Measurements from ENCODE around the gene SLC13A5.

DNA sequence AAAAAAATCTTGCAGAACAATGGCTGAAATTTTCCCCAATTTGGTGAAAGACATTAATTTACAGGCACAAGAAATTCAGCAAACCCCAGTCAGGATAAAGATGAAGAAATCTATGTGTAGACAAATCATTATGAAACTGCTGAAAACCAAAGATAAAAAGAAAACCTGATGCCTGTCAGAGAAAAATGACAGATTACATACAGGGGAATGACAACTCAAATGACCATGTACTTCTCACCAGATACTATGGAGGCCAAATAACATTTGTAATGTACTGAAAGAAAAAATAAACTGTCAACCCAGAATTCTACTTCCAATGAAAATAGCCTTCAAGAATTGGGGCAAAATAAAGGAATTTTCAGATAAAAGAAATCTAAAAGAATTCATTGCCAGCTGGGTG lies 35.4 kb upstream of the SLC13A5 start:
- TF ChIP-seq BCL6 (CRISPR knock-in tag; IDR thresholded peaks at IDR 0.05) (no peak), SIN3A (IDR thresholded peaks at IDR 0.05; ENCODE audit: borderline replicate concordance in 2 of 2, control insufficient read depth in 1 of 2, low read depth in 2 of 2, low read length in 2 of 2) (no peak), POLR2AphosphoS5 (IDR thresholded peaks at IDR 0.05; ENCODE audit: control insufficient read depth, insufficient read depth, low read depth, low read length) (no peak), ARID2 (IDR thresholded peaks at IDR 0.05) (no peak), TAF15 (IDR thresholded peaks at IDR 0.05; ENCODE audit: low read depth, low read length) (no peak), ZNF274 (IDR thresholded peaks at IDR 0.05; ENCODE audit: borderline replicate concordance, low read depth, low read length) (no peak), ZNF785 (CRISPR knock-in tag; IDR thresholded peaks at IDR 0.05) (no peak), TEAD1 (CRISPR knock-in tag; IDR thresholded peaks at IDR 0.05) (no peak), NFYB (IDR thresholded peaks at IDR 0.05; ENCODE audit: extremely low read depth, insufficient read length) (no peak), KDM5B (IDR thresholded peaks at IDR 0.05; ENCODE audit: insufficient replicate concordance, low read depth, low read length) (no peak)
- TF ChIP-seq, protein P1, sequence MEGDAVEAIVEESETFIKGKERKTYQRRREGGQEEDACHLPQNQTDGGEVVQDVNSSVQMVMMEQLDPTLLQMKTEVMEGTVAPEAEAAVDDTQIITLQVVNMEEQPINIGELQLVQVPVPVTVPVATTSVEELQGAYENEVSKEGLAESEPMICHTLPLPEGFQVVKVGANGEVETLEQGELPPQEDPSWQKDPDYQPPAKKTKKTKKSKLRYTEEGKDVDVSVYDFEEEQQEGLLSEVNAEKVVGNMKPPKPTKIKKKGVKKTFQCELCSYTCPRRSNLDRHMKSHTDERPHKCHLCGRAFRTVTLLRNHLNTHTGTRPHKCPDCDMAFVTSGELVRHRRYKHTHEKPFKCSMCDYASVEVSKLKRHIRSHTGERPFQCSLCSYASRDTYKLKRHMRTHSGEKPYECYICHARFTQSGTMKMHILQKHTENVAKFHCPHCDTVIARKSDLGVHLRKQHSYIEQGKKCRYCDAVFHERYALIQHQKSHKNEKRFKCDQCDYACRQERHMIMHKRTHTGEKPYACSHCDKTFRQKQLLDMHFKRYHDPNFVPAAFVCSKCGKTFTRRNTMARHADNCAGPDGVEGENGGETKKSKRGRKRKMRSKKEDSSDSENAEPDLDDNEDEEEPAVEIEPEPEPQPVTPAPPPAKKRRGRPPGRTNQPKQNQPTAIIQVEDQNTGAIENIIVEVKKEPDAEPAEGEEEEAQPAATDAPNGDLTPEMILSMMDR (IDR thresholded peaks at IDR 0.05 in 2 of 3, conservative IDR thresholded peaks at IDR 0.05 in 1 of 3; ENCODE audit: insufficient read depth in 2 of 3, low read depth in 1 of 3, low read length in 3 of 3): no peak
- TF ChIP-seq, protein P2, sequence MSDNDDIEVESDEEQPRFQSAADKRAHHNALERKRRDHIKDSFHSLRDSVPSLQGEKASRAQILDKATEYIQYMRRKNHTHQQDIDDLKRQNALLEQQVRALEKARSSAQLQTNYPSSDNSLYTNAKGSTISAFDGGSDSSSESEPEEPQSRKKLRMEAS (CRISPR knock-in tag; IDR thresholded peaks at IDR 0.05): no peak
- TF ChIP-seq, protein P3, sequence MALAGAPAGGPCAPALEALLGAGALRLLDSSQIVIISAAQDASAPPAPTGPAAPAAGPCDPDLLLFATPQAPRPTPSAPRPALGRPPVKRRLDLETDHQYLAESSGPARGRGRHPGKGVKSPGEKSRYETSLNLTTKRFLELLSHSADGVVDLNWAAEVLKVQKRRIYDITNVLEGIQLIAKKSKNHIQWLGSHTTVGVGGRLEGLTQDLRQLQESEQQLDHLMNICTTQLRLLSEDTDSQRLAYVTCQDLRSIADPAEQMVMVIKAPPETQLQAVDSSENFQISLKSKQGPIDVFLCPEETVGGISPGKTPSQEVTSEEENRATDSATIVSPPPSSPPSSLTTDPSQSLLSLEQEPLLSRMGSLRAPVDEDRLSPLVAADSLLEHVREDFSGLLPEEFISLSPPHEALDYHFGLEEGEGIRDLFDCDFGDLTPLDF (CRISPR knock-in tag; IDR thresholded peaks at IDR 0.05): no peak
